H9 (cell line): ENCODE results near the gene HNMT. TPM values are rescaled to one million over a fixed set of nuclear protein-coding genes. Genes with fewer than 3 reads are reported as not detected.

Source experiments
- DNase-seq: peaks from one replicate; pipeline ENCODE4 v3.0.0-alpha.2; 2017
- H2AFZ ChIP-seq: one replicate; pipeline ENCODE4 v1.6.1; 2013; ENCODE audit warnings: mild to moderate bottlenecking, low read length, control low read depth, moderate library complexity
- H2AK5ac ChIP-seq: 2 replicates; pipeline ENCODE4 v1.6.1; 2013; ENCODE audit warnings: low read length, control low read depth, mixed read lengths; ENCODE audit not compliant: insufficient read length
- H2BK120ac ChIP-seq: one replicate; pipeline ENCODE4 v1.6.1; 2013; ENCODE audit warnings: low read depth, mild to moderate bottlenecking, low read length, control low read depth, inconsistent platforms; ENCODE audit not compliant: poor library complexity, severe bottlenecking
- H2BK12ac ChIP-seq: 2 replicates; pipeline ENCODE4 v1.6.1; 2013; ENCODE audit warnings: low read length, control low read depth, mixed read lengths, low read depth; ENCODE audit not compliant: insufficient read length
- H2BK15ac ChIP-seq: 2 replicates; pipeline ENCODE4 v1.6.1; 2013; ENCODE audit warnings: low read depth, low read length, control low read depth
- H2BK20ac ChIP-seq: one replicate; pipeline ENCODE4 v1.6.1; 2013; ENCODE audit warnings: low read depth, mild to moderate bottlenecking, low read length, control low read depth, inconsistent platforms; ENCODE audit not compliant: poor library complexity, severe bottlenecking
- H2BK5ac ChIP-seq: 2 replicates; pipeline ENCODE4 v1.6.1; 2013; ENCODE audit warnings: low read length, control low read depth, mixed read lengths; ENCODE audit not compliant: insufficient read length
- H3K14ac ChIP-seq: 2 replicates; pipeline ENCODE4 v1.6.1; 2013; ENCODE audit warnings: low read length, control low read depth; ENCODE audit not compliant: insufficient read depth
- H3K18ac ChIP-seq: 2 replicates; pipeline ENCODE4 v1.6.1; 2013; ENCODE audit warnings: low read depth, mild to moderate bottlenecking, mixed read lengths, low read length, control low read depth; ENCODE audit not compliant: insufficient read length
- H3K23ac ChIP-seq: 2 replicates; pipeline ENCODE4 v1.6.1; 2013; ENCODE audit warnings: low read length, control low read depth, mixed read lengths, low read depth; ENCODE audit not compliant: insufficient read length
- H3K23me2 ChIP-seq: 2 replicates; pipeline ENCODE4 v1.6.1; 2013; ENCODE audit warnings: low read depth, mild to moderate bottlenecking, mixed read lengths, low read length, control low read depth; ENCODE audit not compliant: insufficient read length, poor library complexity, severe bottlenecking
- H3K27ac ChIP-seq: 2 replicates; pipeline ENCODE4 v1.5.1; 2013; ENCODE audit warnings: low read length, control low read depth, mixed read lengths, low read depth; ENCODE audit not compliant: insufficient read length
- H3K27me3 ChIP-seq: 2 replicates; pipeline ENCODE4 v1.6.1; 2013; ENCODE audit warnings: low read length, control low read depth, inconsistent platforms; ENCODE audit not compliant: insufficient read depth
- H3K4ac ChIP-seq: 2 replicates; pipeline ENCODE4 v1.6.1; 2013; ENCODE audit warnings: low read depth, mild to moderate bottlenecking, control low read depth, inconsistent platforms, low read length, moderate library complexity
- H3K4me1 ChIP-seq: 2 replicates; pipeline ENCODE4 v1.6.1; 2013; ENCODE audit warnings: low read length, control low read depth, inconsistent platforms; ENCODE audit not compliant: insufficient read depth
- H3K4me2 ChIP-seq: 2 replicates; pipeline ENCODE4 v1.6.1; 2013; ENCODE audit warnings: low read length, control low read depth, mixed read lengths; ENCODE audit not compliant: insufficient read length, insufficient read depth
- H3K56ac ChIP-seq: 2 replicates; pipeline ENCODE4 v1.6.1; 2013; ENCODE audit warnings: low read depth, mild to moderate bottlenecking, mixed read lengths, low read length, control low read depth; ENCODE audit not compliant: insufficient read length
- H3K79me1 ChIP-seq: 2 replicates; pipeline ENCODE4 v1.6.1; 2013; ENCODE audit warnings: low read depth, mild to moderate bottlenecking, moderate library complexity, low read length, control low read depth, inconsistent platforms; ENCODE audit not compliant: insufficient read depth, poor library complexity, severe bottlenecking
- H3K79me2 ChIP-seq: 2 replicates; pipeline ENCODE4 v1.6.1; 2013; ENCODE audit warnings: low read length, control low read depth, inconsistent platforms; ENCODE audit not compliant: insufficient read depth
- H3K9ac ChIP-seq: 2 replicates; pipeline ENCODE4 v1.6.1; 2013; ENCODE audit warnings: low read length, control low read depth, mixed read lengths; ENCODE audit not compliant: insufficient read length; ENCODE audit errors: extremely low read depth
- H3K9me3 ChIP-seq: one replicate; pipeline ENCODE4 v1.6.1; 2013; ENCODE audit warnings: low read depth, low read length, inconsistent platforms; ENCODE audit not compliant: control insufficient read depth
- H3T11ph ChIP-seq: one replicate; pipeline ENCODE4 v1.6.1; 2013; ENCODE audit warnings: mild to moderate bottlenecking, low read length, control low read depth, inconsistent platforms
- H4K20me1 ChIP-seq: one replicate; pipeline ENCODE4 v1.6.1; 2013; ENCODE audit not compliant: control insufficient read depth, insufficient read length, insufficient read depth
- H4K5ac ChIP-seq: 2 replicates; pipeline ENCODE4 v1.6.1; 2013; ENCODE audit warnings: low read depth, mild to moderate bottlenecking, mixed read lengths, low read length, control low read depth; ENCODE audit not compliant: insufficient read length
- H4K8ac ChIP-seq: replicated peaks from 2 replicates; pipeline ENCODE4 v1.6.1; 2013; ENCODE audit warnings: low read length, control low read depth, mixed read lengths, low read depth; ENCODE audit not compliant: insufficient read length
- H4K91ac ChIP-seq: 2 replicates; pipeline ENCODE4 v1.6.1; 2013; ENCODE audit warnings: low read depth, mild to moderate bottlenecking, moderate library complexity, mixed read lengths, low read length, control low read depth; ENCODE audit not compliant: insufficient read length
- H3K27ac Mint-ChIP-seq, 3 experiments: 2 replicates in 2 of 3; 3 replicates in 1 of 3; pipeline ENCODE4 v1.8.0; 2020 to 2021; ENCODE audit warnings: mixed read lengths in 3 of 3, mild to moderate bottlenecking in 1 of 3, moderate library complexity in 1 of 3
- H3K27me3 Mint-ChIP-seq: 2 replicates; pipeline ENCODE4 v1.8.0; 2021; ENCODE audit warnings: low read depth, mild to moderate bottlenecking, moderate library complexity, mixed read lengths
- H3K36me3 Mint-ChIP-seq, 3 experiments: 2 replicates in 2 of 3; 3 replicates in 1 of 3; pipeline ENCODE4 v1.8.0; 2020 to 2021; ENCODE audit warnings: low read depth in 3 of 3, mixed read lengths in 3 of 3; ENCODE audit not compliant: insufficient read depth in 1 of 3
- H3K4me1 Mint-ChIP-seq, 2 experiments: 2 replicates each; pipeline ENCODE4 v1.8.0; 2020; ENCODE audit warnings: mixed read lengths in 2 of 2
- H3K4me3 Mint-ChIP-seq, 2 experiments: 2 replicates in 1 of 2; 3 replicates in 1 of 2; pipeline ENCODE4 v1.8.0; 2020 to 2021; ENCODE audit warnings: mild to moderate bottlenecking in 2 of 2, mixed read lengths in 2 of 2, moderate library complexity in 1 of 2
- H3K9me3 Mint-ChIP-seq, 2 experiments: 2 replicates in 1 of 2; 3 replicates in 1 of 2; pipeline ENCODE4 v1.8.0; 2020; ENCODE audit warnings: mild to moderate bottlenecking in 2 of 2, mixed read lengths in 2 of 2, moderate library complexity in 1 of 2
- CTCF ChIP-seq: fragments of 200-600 bp; sonication (generic); conservative IDR thresholded peaks from 3 replicates; pipeline ENCODE4 v1.8.0; 2021; ENCODE audit warnings: antibody characterized with exemption, mild to moderate bottlenecking
- WGBS: extraction: QIAGEN DNeasy Blood & Tissue Kit; methylation state at CpG from one replicate; pipeline ENCODE4 v1.1.7; 2013; ENCODE audit warnings: missing lambda C conversion rate, low lambda C conversion rate, mixed read lengths; ENCODE audit not compliant: insufficient read length; ENCODE audit errors: extremely low coverage; 5-methylcytosine and 5-hydroxymethylcytosine counted together
- total RNA-seq: library from RNA; stranded (reverse); gene quantifications from 2 replicates; pipeline ENCODE4 v1.2.1, GENCODE V29; 2021

Gene HNMT
- total RNA-seq, 1 experiment from 2014 or later: 1.3 TPM

GRCh38 chr2:137935591-137935990, 28.7 kb upstream of the HNMT start:
- Histone ChIP-seq H3K4ac (no peak overlapping the region), H3K14ac (no peak overlapping the region), H3K27ac (no peak overlapping the region), H3K79me2 (no peaks in the 10 kb centered on the region), H2BK120ac (no peak overlapping the region), H4K91ac (no peak overlapping the region), H3K18ac (no peak overlapping the region), H3K56ac (no peak overlapping the region), H3K23me2 (no peaks in the 10 kb centered on the region), H3K9ac (no peak overlapping the region), H4K20me1 (no peaks in the 10 kb centered on the region), H2BK20ac (no peak overlapping the region), H2AFZ (no peak overlapping the region), H4K5ac (no peak overlapping the region), H2BK12ac (no peak overlapping the region), H2AK5ac (no peak overlapping the region), H2BK15ac (no peak overlapping the region), H3K79me1 (no peaks in the 10 kb centered on the region), H2BK5ac (no peak overlapping the region), H3K23ac (no peak overlapping the region), H4K8ac (no peak overlapping the region), H3T11ph (no peak overlapping the region), H3K9me3 (no peaks in the 10 kb centered on the region), H3K27me3 (no peaks in the 10 kb centered on the region), H3K4me1 (no peaks in the 10 kb centered on the region), H3K4me2 (no peak overlapping the region)
- peaks cover 0 to 4% of the 10 kb centered on the region in 2 experiments; a peak in 1 of 4 replicates for H3K4me1 Mint-ChIP-seq
- no peak overlapping the region for H3K4me3 Mint-ChIP-seq
- H3K27me3 Mint-ChIP-seq: 0 out of 2 replicates have a peak, but pooled peaks cover 1% of the 10 kb centered on the region
- WGBS: no CpG with 5 or more reads among the region's 1 CpG
- H3K36me3 Mint-ChIP-seq: no peaks in the 10 kb centered on the region
- no peak for DNase-seq
- no peaks in the 10 kb centered on the region for H3K9me3 Mint-ChIP-seq
- no peak overlapping the region for H3K27ac Mint-ChIP-seq
- no peak for TF ChIP-seq CTCF
